ENCODE results near the gene RNF130. TPM values are rescaled to one million over a fixed set of nuclear protein-coding genes. Genes with fewer than 3 reads are reported as not detected.

RNF130 gene
- total RNA-seq, 1 experiment from 2014 or later: 99.2 TPM

DNA sequence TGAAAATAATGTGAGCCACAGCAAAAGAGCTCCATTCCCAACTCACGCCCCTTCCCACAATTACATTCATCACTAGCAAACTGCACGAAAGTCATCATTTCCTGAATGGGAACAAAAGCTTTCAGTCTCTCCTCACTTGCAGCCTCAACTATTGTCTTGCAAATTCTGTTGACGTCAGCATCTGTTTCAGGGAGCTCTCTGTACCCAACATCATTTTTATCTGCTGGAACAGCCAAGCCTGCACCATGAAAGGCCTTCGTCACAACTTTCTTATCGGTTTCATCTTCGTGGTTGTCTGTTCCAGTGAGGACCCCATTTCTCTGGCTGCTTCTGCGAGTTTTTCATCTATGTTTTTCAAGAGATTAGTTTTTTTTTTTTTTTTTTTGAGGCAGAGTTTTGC lies 14.3 kb upstream of the RNF130 start:
- no peak for DNase-seq (ENCODE audit: low spot score)

DNA sequence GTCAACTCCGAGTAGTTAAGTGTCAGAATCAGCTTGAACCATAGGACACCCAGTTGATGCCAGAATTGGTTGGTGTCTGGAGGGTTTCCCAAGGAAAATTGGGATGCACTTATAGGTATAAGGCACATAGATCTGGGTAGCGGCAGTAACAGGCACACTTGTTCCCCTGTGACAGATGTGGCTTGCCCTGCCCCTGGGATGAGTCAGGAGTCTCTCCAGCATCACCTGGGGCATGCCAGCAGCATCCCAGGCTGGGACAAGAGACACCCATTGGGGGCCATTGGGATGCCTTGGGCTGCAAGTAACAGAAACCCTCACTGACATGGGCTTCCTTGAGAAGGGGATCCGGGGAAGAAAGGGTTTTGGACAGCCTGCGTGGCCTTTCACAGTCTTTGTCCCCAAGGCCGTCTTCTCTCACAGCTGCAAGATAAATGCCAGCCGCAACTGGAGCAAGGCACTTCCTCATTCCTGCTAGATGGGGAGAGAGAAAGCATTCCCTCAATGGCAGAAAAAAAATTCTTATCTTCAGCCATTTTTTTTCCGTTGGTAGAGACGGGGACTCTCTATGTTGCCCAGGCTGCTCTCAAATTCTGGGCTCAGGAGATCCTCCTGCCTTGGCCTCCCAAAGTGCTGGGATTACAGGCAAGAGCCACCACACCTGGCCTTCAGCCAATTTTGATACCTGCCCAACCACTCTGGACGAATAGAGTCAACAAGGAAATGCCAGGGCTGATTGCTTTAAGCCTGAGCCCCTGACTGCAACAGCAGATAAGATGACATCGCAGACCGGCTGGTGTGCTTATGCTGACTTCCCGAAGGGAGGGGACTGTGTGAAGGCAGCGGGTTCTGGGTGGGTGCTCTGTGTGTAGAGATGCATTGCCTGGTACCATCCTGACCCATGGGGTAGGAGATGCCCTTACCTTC lies 13.3 kb upstream of the RNF130 start:
- no peak for DNase-seq (ENCODE audit: low spot score)

DNA sequence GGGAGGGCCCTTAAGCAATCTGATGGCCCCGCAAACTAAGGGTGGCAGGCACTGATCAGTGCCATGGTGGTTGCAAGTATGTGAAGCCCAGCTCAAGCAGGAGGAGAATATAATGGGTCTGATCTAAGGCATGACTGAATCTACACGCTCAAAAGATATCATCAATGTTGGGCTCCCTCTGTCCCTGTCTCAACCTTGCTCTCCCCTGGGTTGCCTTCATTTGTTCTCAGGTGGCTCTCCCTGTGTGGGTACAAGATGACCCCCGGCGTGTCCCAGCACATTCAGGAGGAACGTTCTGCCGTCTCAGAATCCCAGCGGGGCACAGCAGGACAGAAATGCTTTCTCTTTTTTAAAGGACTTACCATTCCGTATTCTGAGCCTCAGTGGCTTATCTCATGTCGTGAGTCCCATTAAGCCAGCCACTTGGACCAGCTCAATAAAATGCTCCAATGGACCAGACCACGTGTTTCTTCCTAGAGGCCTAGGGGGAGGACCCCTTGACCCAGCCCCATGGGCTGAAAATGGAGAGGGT lies 12.0 kb upstream of the RNF130 start:
- DNase-seq (ENCODE audit: low spot score): no peak

DNA sequence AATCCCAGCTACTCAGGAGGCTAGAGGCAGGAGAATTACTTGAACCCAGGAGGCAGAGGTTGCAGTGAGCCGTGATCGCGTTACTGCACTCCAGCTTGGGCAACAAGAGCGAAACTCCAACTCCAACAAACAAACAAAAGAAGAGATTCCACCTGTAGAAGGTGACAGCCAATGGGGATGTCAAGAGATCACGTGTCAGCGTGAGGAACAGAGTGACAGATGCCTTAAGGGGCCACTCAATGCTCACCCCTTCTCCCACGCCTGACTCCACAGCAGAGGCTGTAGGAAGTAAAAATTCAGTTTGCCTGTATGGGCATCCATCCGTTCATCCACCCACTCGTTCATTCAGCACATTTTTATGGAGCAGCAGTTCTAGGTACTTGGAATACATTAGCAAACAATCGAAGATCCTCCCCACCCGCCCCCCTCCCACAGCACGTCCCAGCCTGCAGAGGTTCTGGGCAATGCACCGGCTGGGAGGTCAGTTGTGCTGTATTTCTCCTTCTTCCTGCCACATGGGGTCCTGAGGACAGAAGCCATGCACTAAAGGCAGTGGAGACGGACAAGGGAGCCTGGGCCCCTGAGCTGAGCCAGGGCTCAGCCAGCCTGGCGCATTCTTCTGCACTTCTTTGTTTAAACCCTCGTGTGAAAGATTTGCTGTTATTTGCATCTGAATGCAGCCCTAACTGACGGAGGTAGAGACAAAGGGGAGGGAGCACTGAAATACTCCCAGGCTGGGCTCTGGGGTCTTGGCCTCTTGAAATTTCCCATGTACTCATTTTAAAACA lies 11.3 kb upstream of the RNF130 start:
- DNase-seq (ENCODE audit: low spot score): no peak

DNA sequence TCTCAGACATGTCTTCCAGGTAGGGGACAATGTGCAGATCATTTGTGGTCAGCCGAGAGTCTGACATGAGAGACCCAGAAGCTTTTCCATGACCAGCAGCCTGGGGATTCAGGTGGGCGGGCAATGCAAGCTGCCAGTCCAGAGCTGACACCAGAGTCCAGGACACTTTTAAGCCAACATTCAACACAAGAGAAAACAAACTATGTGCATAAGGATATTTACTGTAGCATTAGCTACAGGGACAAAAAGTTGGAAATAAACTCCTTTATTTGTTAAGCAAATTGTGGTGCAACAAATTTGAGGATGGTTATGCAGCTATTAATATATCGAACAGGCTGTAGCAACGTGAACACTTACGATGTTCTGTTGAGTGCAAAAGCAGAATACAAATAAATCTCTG lies 9.9 kb upstream of the RNF130 start:
- DNase-seq (ENCODE audit: low spot score): no peak

DNA sequence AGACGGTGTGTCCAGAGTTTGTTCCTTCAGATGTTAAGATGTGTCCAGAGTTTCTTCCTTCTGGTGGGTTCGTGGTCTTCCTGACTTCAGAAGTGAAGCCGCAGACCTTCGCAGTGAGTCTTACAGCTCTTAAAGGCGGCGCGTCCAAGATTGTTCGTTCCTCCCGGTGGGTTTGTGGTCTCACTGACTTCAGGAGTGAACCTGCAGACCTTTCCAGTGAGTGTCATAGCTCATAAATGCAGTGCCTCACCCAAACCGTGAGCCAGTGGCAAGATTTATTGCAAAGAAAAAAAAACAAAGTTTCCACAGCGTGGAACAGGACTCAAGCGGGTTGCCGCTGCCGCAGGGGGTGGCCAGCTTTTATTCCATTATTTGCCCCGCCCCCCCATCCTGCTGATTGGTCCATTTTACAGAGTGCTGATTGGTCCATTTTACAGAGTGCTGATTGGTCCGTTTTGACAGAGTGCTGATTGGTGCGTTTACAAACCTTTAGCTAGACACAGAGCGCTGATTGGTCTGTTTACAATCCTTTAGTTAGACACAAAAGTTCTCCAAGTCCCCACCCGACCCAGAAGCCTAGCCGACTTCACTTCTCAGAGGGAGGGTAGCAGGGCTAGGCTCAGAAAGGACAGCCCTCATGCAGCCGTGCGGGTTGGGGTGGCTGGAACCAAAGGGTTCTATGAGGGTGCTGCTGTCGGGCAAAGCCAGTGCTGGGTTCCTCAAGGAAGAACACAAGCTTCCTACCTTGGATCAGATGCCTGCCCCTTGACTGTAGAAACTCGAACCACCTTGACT lies 9.1 kb upstream of the RNF130 start:
- DNase-seq (ENCODE audit: low spot score): no peak

DNA sequence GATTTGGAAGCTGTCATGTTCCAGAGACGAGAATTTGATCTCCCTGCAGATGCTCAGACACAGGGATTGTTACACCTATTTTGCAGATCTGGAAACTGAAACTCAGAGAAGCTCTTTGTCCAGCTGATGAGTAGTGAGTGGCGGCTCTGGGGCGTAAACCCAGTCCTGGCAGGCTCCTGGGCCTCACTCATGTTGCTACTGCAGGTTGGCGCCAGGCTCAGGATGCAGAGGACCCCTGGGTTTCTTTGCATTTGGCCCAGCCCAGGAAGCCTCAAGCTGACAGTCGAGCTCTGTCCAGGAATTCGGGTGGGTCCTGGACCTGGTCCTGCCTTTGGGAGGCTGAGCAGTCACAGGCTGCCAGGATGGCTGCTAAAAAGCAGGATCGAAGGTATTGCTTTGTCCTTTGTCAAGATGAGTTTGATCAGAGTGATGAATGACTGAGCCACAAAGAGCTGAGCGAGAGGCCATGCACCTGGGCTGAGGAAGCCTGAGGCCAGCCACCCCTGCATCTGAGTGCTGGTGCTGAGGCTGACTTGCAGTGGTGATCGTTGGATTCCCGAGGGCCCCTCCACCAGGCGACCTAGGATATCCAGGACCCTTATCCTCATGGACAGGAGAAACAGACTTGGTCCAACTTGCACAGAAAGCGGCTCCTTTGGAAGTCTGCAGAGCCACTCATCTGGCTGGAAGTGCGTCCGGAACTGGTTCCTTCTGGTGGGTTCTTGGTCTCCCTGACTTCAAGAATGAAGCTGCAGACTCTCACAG lies 8.3 kb upstream of the RNF130 start:
- no peak for DNase-seq (ENCODE audit: low spot score)

DNA sequence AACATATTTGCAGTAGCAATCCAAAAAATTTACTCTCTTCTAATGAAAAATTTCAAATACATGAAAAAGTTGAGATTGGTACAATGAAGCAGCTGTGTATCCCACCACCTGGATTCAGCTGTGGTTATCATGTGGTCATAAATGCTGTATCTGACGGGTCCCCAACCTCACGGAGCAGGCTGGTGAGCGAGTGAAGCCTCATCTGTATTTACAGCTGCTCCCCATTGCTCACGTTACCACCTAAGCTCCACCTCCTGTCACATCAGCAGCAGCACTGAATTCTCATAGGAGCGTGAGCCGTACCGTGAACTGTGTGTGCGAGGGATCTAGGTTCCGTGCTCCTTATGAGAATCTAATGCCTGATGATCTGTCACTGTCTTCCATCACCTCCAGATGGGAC lies 6.8 kb upstream of the RNF130 start:
- no peak for DNase-seq (ENCODE audit: low spot score)

DNA sequence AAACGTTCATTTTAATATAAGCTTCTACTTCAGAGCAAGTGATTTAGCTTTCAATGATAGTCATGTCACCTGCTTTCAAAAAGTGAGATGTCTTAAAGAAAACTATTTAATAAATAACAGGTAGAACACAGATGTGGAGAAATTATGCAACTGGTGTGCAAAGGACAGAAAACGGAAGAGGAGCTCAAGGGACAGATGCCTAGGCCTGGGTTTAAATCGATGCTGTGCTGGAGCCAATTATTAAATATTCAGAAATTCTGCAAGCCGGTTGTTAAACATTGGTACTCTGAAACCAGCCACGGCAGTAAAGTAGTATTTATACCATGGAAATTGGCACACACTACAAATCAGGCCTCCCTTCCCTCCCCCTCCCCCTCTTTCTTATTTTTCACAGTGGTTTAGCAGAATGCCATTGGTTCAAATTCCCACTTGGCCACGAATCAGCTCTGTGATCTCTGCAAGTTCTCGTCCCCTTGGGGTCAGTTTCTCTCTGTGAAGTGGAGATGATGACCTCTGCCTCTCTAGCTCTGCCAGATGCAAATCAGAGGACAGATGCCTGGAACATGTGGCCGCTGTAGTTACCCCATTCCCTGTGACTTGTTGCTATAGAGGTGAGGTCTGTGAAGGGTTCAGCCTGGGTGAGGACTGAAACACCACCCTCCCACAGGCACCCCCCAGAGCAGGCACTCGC lies 6.2 kb upstream of the RNF130 start:
- DNase-seq (ENCODE audit: low spot score): no peak

DNA sequence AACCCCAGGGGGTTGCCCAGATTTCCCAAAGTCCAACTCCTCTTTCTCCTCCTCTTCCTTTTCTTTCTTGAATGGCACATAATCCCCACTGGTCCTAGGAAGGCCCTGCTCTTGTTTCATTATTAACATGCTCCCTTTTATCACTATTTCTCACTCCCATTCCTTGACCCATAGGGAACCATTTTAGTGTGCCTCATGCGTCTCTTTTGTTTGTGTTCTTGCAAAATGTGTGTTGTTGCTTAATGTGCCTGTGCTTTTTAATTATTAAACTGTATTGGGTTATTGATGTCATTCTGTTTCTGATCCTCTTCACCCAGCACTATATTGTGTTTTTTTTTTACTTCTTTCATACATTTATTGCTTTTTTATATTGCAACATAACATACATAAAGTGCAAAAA lies 4.1 kb upstream of the RNF130 start:
- DNase-seq (ENCODE audit: low spot score): no peak

DNA sequence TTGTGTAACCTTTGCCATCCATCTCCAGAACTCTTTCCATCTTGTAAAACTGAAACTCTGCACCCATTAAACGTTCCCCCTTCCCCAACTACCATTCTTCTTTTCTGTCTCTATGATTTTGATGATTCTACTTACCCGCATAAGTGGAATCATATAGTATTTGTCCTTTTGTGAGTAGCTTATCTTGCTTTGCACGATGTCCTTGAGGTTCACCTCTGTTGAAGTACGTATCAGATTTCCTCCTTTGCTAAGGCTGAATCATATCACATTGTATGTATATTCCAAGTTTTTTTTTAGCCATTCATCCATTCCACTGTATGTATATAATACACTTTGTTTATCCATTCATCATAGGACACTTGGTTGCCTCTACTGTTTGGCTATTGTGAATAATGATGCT lies 2.9 kb upstream of the RNF130 start:
- no peak for DNase-seq (ENCODE audit: low spot score)

DNA sequence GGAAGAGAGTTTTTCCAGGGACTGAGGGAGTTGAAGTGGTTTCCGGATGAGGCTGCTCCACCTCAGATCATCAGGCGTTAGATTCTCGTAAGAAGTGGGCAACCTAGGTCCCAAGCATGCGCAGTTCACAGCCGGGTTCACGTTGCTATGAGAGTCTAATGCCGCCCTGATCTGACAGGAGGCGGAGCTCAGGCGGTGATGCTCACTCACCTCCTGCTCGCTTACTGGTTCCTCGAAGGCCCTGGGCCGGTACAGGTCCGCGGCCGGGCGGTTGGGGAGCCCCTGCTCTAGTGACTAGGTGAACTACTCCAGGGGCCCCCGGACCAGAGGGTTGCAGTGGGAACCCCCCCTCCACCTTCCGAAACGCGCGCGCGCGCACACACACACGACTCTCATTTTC lies 997 bp upstream of the RNF130 start:
- DNase-seq (ENCODE audit: low spot score): no peak

DNA sequence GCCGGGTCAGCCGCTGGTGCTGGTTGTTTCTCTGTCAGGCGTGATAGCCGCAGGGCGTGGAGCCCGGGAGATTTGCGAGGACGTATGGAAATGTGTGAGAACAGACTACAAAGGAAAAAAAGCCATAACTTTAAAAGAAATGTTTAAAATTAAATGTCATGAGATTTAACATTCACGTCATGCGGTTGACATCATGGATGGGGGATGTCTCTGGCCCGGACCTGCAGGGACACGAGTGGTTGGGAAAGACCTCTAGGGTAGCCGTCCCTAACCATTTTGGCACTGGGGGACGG lies 643 bp upstream of the RNF130 start:
- no peak for DNase-seq (ENCODE audit: low spot score)

DNA sequence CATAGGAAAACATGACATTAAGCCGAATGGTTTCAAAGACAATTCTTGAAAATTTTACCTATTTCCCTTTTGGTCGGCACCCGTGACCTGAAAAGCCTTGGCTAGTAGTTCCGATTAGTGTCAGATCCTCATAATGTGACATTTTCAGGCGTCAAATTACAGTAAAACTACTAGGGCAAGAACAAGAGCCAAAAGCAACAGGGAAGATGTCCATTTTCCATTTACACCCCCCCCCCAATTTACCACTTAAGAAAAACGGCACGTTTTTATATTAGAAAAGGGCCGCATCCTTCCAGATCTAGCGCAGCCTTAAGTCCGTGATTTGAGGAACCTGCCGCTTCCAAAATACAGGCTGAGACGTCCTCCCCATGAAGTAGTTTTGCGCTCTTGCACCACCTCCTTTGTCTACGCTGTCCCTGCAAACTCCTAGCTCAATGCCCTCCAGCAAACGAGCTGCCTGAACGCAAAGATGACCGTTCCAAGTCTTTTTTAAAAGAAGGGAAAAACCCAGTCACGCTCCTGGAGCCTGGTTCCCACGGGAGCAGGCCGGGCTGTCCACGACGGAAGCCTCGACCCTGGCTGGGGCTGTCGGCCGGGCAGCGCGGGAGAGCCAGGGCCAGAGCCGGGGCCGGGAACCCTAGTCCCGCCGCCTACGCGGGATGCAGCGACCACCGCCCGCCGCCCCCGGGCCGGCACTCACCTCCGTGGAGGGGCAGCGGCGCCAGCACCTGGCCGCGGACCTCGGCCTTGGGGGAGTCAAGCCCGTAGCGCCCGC lies 616 bp downstream of the RNF130 start:
- peak; percentile 38 for DNase-seq (ENCODE audit: low spot score)

DNA sequence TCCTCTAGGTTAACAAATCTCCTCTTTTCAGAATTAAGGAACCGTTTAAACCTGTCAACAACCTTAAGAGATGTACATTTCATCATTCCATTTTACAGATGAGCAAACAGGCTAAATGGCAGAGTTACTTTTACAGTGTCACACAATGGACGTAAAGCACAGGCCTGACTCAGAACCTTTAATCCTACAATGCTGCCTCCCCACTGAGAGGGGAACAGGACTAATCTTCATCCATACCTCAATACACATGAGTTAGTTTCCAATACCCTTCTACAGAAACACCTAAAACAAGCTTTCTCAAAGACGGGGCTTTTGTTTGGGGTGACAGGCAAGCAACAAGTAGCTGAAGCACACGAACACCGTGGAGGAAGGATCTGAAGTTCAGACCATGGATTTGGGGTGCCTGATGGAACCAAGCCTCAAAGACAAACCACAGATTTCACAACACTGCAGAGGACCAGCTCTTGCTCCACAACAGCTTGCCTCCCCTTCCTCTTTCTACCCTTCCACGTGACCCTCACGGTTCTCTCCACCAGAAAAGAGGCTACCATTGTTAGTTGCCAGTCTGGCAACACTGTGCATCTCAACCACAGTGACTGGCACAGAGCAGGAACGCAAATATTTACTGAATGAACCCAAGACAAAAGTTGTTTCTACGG lies 1.8 kb downstream of the RNF130 start:
- DNase-seq (ENCODE audit: low spot score): no peak

DNA sequence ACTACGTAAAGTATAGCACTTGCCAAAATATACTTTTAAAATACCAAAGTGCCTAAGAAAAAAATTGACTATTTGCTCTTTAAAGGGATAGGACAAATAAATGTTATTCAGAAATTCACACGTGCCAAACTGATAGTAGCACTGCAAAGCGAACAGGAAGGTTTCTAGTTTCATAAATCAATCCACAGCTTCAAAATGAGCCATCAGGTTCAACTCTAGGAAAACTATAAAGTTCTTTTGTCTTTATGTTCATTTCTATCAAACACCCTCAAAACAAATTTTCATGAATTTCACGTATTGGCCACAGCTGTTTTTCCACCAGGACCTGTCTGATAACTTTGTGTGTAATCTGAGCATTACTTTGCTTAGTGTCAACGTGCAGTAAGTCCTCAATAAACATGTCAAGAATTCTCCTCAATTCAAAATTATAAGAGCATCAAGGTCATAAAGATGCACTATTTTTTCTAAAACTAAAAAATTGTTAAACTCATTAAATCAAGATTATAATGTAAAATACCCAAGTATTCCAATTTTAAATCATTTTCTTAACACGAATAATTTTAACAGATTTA lies 3.0 kb downstream of the RNF130 start:
- DNase-seq (ENCODE audit: low spot score): no peak

DNA sequence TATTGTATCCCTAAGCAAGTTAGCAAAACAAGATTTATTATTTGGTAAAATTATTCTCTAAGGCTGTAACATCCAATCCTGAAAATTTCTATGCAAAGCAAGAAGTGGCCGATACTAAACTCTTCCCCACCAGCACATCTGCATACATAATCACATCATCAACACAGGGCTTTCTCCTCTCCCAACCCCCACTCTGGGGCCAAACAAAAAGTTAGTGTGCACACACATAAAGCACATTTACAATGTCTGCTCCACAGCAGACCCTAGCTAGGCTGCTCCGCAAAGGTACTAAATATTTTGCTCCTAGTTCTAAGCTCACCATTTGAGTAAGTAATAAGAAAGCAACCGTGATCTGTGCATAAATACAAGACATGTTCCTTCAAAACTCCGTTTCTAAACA lies 3.6 kb downstream of the RNF130 start:
- DNase-seq (ENCODE audit: low spot score): no peak

DNA sequence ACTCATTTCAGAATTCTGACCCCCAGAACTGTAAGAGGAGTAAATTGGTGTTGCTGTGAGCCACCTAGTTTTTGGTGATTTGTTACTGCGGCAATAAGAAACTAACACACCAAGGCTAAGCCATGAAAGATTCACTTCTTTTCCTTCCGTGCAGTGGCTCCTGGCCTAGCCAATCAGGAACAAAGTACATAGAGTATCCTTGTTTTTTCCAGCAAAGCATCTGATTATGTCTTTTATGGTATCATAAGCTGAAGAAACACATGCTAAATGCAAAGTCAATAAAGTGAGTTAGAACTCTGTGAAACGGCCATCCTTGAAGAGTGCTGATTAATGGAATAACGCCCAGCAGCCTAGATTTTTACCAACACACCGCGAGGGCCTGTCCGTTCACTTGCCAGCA lies 11.4 kb downstream of the RNF130 start:
- DNase-seq (ENCODE audit: low spot score): no peak

DNA sequence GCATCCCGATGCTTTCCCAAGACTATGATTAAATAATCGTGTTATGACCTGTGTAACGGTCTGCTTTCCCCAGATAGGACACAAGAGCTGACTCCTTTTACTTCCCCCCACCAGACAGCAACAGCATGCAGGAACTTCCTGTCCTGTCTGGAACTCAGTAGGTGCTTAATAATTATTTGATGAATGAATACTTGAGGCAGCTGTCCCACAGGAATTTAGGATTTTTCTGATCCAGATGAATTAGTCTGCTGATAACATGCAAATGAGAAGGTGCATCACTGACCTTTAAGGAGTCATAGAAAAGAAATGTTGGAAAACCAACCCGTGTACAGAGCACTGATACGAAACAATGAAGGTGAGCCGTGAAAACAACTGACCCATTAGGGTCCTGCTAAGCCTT lies 12.2 kb downstream of the RNF130 start:
- DNase-seq (ENCODE audit: low spot score): no peak
